Panc1 (cell line): ENCODE results near the gene CCDC148. TPM values are rescaled to one million over a fixed set of nuclear protein-coding genes. Genes with fewer than 3 reads are reported as not detected.

ENCODE experiments used
- ATAC-seq: fragments of 200-7000 bp; cut with Tn5 transposase; 2 replicates; pipeline ENCODE4 v1.9.1; 2020; ENCODE audit warnings: mild to moderate bottlenecking, moderate library complexity
- BruUV-seq: library from RNA; stranded (reverse); fragments of 400-500 nt; replicated peaks from 2 replicates; lab custom pipeline; 2021; lab: Mats Ljungman, UMichigan
- CTCF ChIA-PET: fragments of 300-600 bp; sonication (Branson Sonifier 250); formaldehyde crosslinking; loops from one replicate; lab custom pipeline; 2022; ENCODE audit warnings: antibody characterized with exemption; lab: Charles Lee
- POLR2A ChIA-PET: fragments of 300-600 bp; sonication (Branson Sonifier 250); formaldehyde crosslinking; loops from one replicate; lab custom pipeline; 2022; ENCODE audit warnings: antibody characterized with exemption; lab: Charles Lee
- DNase-seq: peaks from one replicate; pipeline ENCODE4 v3.0.0-alpha.2; 2010; ENCODE audit warnings: low read depth, low spot score
- H3K27ac ChIP-seq: 2 replicates; pipeline ENCODE4 v1.5.1; 2011; ENCODE audit warnings: mild to moderate bottlenecking, low read length, inconsistent platforms
- H3K27me3 ChIP-seq: fragments of 200-500 bp; sonication (Bioruptor generic); 2 replicates; pipeline ENCODE4 v1.6.0; 2014; ENCODE audit warnings: low read length, inconsistent platforms; ENCODE audit not compliant: control insufficient read depth, insufficient read depth
- H3K36me3 ChIP-seq: fragments of 200-500 bp; sonication (Bioruptor generic); 2 replicates; pipeline ENCODE4 v1.5.1; 2014; ENCODE audit warnings: inconsistent platforms, mild to moderate bottlenecking, low read length, moderate library complexity; ENCODE audit not compliant: control insufficient read depth, insufficient read depth
- H3K4me1 ChIP-seq: 2 replicates; pipeline ENCODE4 v1.5.1; 2011; ENCODE audit warnings: inconsistent platforms, mild to moderate bottlenecking, low read length, moderate library complexity; ENCODE audit not compliant: control insufficient read depth, insufficient read depth
- H3K4me3 ChIP-seq, 2 experiments: 2 replicates each; pipeline ENCODE4 v1.5.1; 2011 to 2012; ENCODE audit warnings: low read depth in 2 of 2, low read length in 2 of 2, mild to moderate bottlenecking in 2 of 2, inconsistent platforms in 1 of 2, moderate library complexity in 1 of 2
- H3K9me3 ChIP-seq: fragments of 200-500 bp; sonication (Bioruptor generic); 2 replicates; pipeline ENCODE4 v1.5.1; 2014; ENCODE audit warnings: low read depth, mild to moderate bottlenecking, inconsistent platforms, low read length, moderate library complexity; ENCODE audit not compliant: control insufficient read depth, insufficient read depth
- CTCF ChIP-seq: fragments of 450-650 bp; IDR thresholded peaks from 2 replicates; pipeline ENCODE4 v1.5.1; 2017; ENCODE audit warnings: mild to moderate bottlenecking
- POLR2AphosphoS5 ChIP-seq: IDR thresholded peaks from 2 replicates; pipeline ENCODE4 v1.6.1; 2012; ENCODE audit warnings: mild to moderate bottlenecking, low read depth, low read length, moderate library complexity
- SIN3A ChIP-seq: IDR thresholded peaks from 2 replicates; pipeline ENCODE4 v1.6.1; 2012; ENCODE audit warnings: low read depth, mild to moderate bottlenecking, low read length, moderate library complexity, borderline replicate concordance; ENCODE audit not compliant: insufficient read depth
- TCF7L2 ChIP-seq: IDR thresholded peaks from 2 replicates; pipeline ENCODE4 v1.6.1; 2011; ENCODE audit warnings: mild to moderate bottlenecking, low read depth, low read length, inconsistent platforms
- in situ Hi-C: cut with HindIII; loops from 2 replicates; pipeline ENCODE4 v1.10.0; 2016; ENCODE audit warnings: low sequenced_read_pairs, low pct_unique_long_range_greater_than_20kb
- intact Hi-C: fragments of 100-400 bp; cut with micrococcal nuclease; formaldehyde crosslinking; loops from one replicate; pipeline ENCODE4 v1.10.0; 2022; ENCODE audit not compliant: unreplicated experiment
- total RNA-seq: library from RNA; stranded (reverse); gene quantifications from one replicate; pipeline ENCODE4 v1.2.1, GENCODE V29; 2021; ENCODE audit not compliant: unreplicated experiment
- TF ChIP-seq, protein P1 (sequence below), 2 experiments: IDR thresholded peaks; 2 replicates each; pipeline ENCODE4 v1.6.1; 2011 to 2012; ENCODE audit warnings: low read depth in 2 of 2, control low read depth in 1 of 2, low read length in 1 of 2, mild to moderate bottlenecking in 1 of 2, moderate library complexity in 1 of 2; ENCODE audit not compliant: insufficient read depth in 1 of 2

Gene CCDC148
- total RNA-seq, 1 experiment from 2014 or later = 0.92 TPM

GRCh38 chr2:158239271-158239670 lies 217.3 kb downstream of the CCDC148 start:
- ChIA-PET CTCF (no interaction called here), POLR2A (no interaction called here)
- H3K27ac ChIP-seq = no peak overlapping the region
- in situ Hi-C loops = no loop called here
- H3K27me3 ChIP-seq = peaks cover 8% of the 10 kb centered on the region
- H3K4me3 ChIP-seq = no peak overlapping the region
- no peaks in the 10 kb centered on the region for H3K9me3 ChIP-seq
- no peak for DNase-seq
- no peak for ATAC-seq
- H3K36me3 ChIP-seq = no peaks in the 10 kb centered on the region
- TF ChIP-seq SIN3A = no peak
- TF ChIP-seq CTCF = no peak
- no peaks in the 10 kb centered on the region for H3K4me1 ChIP-seq
- no TSS peak for BruUV-seq
- intact Hi-C loops = no loop called here

DNA sequence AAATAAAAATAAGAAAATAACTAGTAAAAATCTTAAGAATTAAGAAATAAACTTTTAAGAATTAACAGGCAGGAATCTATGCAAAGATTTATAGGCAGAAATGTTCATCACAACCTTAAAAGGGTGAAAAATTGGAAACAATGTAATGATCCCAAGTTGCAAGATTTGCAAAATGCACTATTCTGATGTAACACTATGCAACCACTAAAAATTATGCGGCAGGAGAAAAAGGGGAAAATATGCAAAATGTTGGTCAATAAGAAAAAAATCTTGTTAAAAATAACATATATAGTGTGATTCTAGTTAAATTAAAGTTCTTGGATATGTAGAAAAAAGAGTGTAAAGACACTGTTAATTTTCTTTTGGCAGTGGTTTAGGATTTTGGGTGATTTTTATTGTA lies 222.1 kb downstream of the CCDC148 start:
- TF ChIP-seq SIN3A (no peak), POLR2AphosphoS5 (no peak), CTCF (no peak), TCF7L2 (no peak)
- TF ChIP-seq, protein P1, sequence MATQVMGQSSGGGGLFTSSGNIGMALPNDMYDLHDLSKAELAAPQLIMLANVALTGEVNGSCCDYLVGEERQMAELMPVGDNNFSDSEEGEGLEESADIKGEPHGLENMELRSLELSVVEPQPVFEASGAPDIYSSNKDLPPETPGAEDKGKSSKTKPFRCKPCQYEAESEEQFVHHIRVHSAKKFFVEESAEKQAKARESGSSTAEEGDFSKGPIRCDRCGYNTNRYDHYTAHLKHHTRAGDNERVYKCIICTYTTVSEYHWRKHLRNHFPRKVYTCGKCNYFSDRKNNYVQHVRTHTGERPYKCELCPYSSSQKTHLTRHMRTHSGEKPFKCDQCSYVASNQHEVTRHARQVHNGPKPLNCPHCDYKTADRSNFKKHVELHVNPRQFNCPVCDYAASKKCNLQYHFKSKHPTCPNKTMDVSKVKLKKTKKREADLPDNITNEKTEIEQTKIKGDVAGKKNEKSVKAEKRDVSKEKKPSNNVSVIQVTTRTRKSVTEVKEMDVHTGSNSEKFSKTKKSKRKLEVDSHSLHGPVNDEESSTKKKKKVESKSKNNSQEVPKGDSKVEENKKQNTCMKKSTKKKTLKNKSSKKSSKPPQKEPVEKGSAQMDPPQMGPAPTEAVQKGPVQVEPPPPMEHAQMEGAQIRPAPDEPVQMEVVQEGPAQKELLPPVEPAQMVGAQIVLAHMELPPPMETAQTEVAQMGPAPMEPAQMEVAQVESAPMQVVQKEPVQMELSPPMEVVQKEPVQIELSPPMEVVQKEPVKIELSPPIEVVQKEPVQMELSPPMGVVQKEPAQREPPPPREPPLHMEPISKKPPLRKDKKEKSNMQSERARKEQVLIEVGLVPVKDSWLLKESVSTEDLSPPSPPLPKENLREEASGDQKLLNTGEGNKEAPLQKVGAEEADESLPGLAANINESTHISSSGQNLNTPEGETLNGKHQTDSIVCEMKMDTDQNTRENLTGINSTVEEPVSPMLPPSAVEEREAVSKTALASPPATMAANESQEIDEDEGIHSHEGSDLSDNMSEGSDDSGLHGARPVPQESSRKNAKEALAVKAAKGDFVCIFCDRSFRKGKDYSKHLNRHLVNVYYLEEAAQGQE (IDR thresholded peaks at IDR 0.05; ENCODE audit: insufficient read depth in 1 of 2, low read depth in 2 of 2, low read length in 1 of 2) = no peak
- POLR2A ChIA-PET = no interaction called here
- CTCF ChIA-PET = no interaction called here

More for the DNA sequence above, 222.1 kb downstream of the CCDC148 start:
- peaks cover 12% of the 10 kb centered on the region for H3K27me3 ChIP-seq
- no peaks in the 10 kb centered on the region for H3K36me3 ChIP-seq
- no peak overlapping the region for H3K4me3 ChIP-seq
- H3K9me3 ChIP-seq = no peaks in the 10 kb centered on the region
- BruUV-seq = no TSS peak
- no peaks in the 10 kb centered on the region for H3K4me1 ChIP-seq
- no peak for ATAC-seq
- H3K27ac ChIP-seq = no peak overlapping the region
- in situ Hi-C loops = no loop called here
- DNase-seq = no peak
- intact Hi-C loops = no loop called here
